ENCODE measurements around the gene ZP3.
A peak's percentile ranks its signal among the peaks of the same experiment; 100 is the strongest.
"Not testable (repeated sequence)": the region's sequence is repeated elsewhere in the genome, so short reads cannot be mapped to it uniquely, and the experiment has no call there.

Gene ZP3

GRCh38 chr7:76392531-76393115 lies 32.1 kb upstream of the ZP3 start:
- H3K9ac ChIP-seq: no peak overlapping the region

GRCh38 chr7:76393116-76394031 lies 31.4 kb upstream of the ZP3 start:
- Histone ChIP-seq H3K79me2 (no peaks in the 10 kb centered on the region), H3K36me3 (ENCODE audit: control insufficient read depth, insufficient read depth, low read length) (no peaks in the 10 kb centered on the region), H3K9me3 (ENCODE audit: control insufficient read depth, low read length) (no peaks in the 10 kb centered on the region), H3K27me3 (ENCODE audit: control insufficient read depth, insufficient read depth, low read length) (no peaks in the 10 kb centered on the region), H3K4me3 (ENCODE audit: low read depth, low read length) (peak overlapping the region; percentile 74), H2AFZ (peak overlapping the region; percentile 82), H3K9ac (no peak overlapping the region), H3K4me2 (ENCODE audit: low read length) (peak overlapping the region; percentile 99), H3K27ac (peak overlapping the region; percentile 81), H3K4me1 (peaks cover 6% of the 10 kb centered on the region)
- TF ChIP-seq CTCF (IDR thresholded peaks at IDR 0.05): no peak

More at GRCh38 chr7:76392531-76393115, 32.1 kb upstream of the ZP3 start:
- Histone ChIP-seq H3K36me3 (ENCODE audit: control insufficient read depth, insufficient read depth, low read length) (no peaks in the 10 kb centered on the region), H3K4me2 (ENCODE audit: low read length) (peak overlapping the region; percentile 56), H3K9me3 (ENCODE audit: control insufficient read depth, low read length) (no peaks in the 10 kb centered on the region), H3K4me1 (peaks cover 6% of the 10 kb centered on the region), H3K4me3 (ENCODE audit: low read depth, low read length) (peak overlapping the region; percentile 28), H3K27ac (peak overlapping the region; percentile 50), H3K79me2 (no peaks in the 10 kb centered on the region), H3K27me3 (ENCODE audit: control insufficient read depth, insufficient read depth, low read length) (no peaks in the 10 kb centered on the region), H2AFZ (peak overlapping the region; percentile 78)
- TF ChIP-seq CTCF (IDR thresholded peaks at IDR 0.05): no peak

- Histone ChIP-seq H3K27me3 (ENCODE audit: control insufficient read depth, insufficient read depth, low read length) (no peaks in the 10 kb centered on the region), H3K27ac (no peak overlapping the region), H3K79me2 (no peaks in the 10 kb centered on the region), H3K4me3 (ENCODE audit: low read depth, low read length) (no peak overlapping the region), H3K4me1 (peaks cover 6% of the 10 kb centered on the region), H3K4me2 (ENCODE audit: low read length) (no peak overlapping the region), H2AFZ (no peak overlapping the region), H3K36me3 (ENCODE audit: control insufficient read depth, insufficient read depth, low read length) (no peaks in the 10 kb centered on the region), H3K9ac (no peak overlapping the region), H3K9me3 (ENCODE audit: control insufficient read depth, low read length) (no peaks in the 10 kb centered on the region)
- no peak for TF ChIP-seq CTCF (IDR thresholded peaks at IDR 0.05)
Measured at GRCh38 chr7:76394957-76395356, 29.8 kb upstream of the ZP3 start.

- not testable (repeated sequence) for H3K79me2 ChIP-seq
Measured at GRCh38 chr7:76395605-76395964, 29.2 kb upstream of the ZP3 start.

GRCh38 chr7:76395965-76396726 lies 28.6 kb upstream of the ZP3 start:
- no peak overlapping the region for H3K4me3 ChIP-seq (ENCODE audit: low read depth, low read length)
- H3K4me2 ChIP-seq (ENCODE audit: low read length): no peak overlapping the region
- no peaks in the 10 kb centered on the region for H3K9me3 ChIP-seq (ENCODE audit: control insufficient read depth, low read length)
- H3K27ac ChIP-seq: no peak overlapping the region
- H3K4me1 ChIP-seq: peaks cover 6% of the 10 kb centered on the region
- H3K36me3 ChIP-seq (ENCODE audit: control insufficient read depth, insufficient read depth, low read length): no peaks in the 10 kb centered on the region
- no peaks in the 10 kb centered on the region for H3K27me3 ChIP-seq (ENCODE audit: control insufficient read depth, insufficient read depth, low read length)
- TF ChIP-seq CTCF (IDR thresholded peaks at IDR 0.05): no peak
- H3K79me2 ChIP-seq: no peaks in the 10 kb centered on the region
- H3K9ac ChIP-seq: no peak overlapping the region
- H2AFZ ChIP-seq: no peak overlapping the region

More at GRCh38 chr7:76395605-76395964, 29.2 kb upstream of the ZP3 start:
- H3K27ac ChIP-seq; H3K4me1 ChIP-seq; H3K9ac ChIP-seq; H3K9me3 ChIP-seq (ENCODE audit: control insufficient read depth, low read length); H2AFZ ChIP-seq; H3K4me2 ChIP-seq (ENCODE audit: low read length); H3K27me3 ChIP-seq (ENCODE audit: control insufficient read depth, insufficient read depth, low read length); H3K4me3 ChIP-seq (ENCODE audit: low read depth, low read length); H3K36me3 ChIP-seq (ENCODE audit: control insufficient read depth, insufficient read depth, low read length): not testable (repeated sequence)

Data from parathyroid adenoma (tissue), 2 donors.